Measurements from ENCODE around the gene MAGI1.
"Not testable (repeated sequence)": the region's sequence is repeated elsewhere in the genome, so short reads cannot be mapped to it uniquely, and the experiment has no call there.

MAGI1 gene

GRCh38 chr3:65653731-65654130, 385.0 kb downstream of the MAGI1 start:
- no peak for DNase-seq

- DNase-seq = no peak
Measured at GRCh38 chr3:65650247-65650646, 388.5 kb downstream of the MAGI1 start.

GRCh38 chr3:65647369-65647768, 391.3 kb downstream of the MAGI1 start:
- DNase-seq = no peak

GRCh38 chr3:65642883-65643282, 395.8 kb downstream of the MAGI1 start:
- DNase-seq = no peak

- no peak for DNase-seq
Measured at GRCh38 chr3:65641777-65642176, 396.9 kb downstream of the MAGI1 start.

GRCh38 chr3:65641045-65641444, 397.7 kb downstream of the MAGI1 start:
- no peak for DNase-seq

- DNase-seq = no peak
Measured at GRCh38 chr3:65639444-65639843, 399.3 kb downstream of the MAGI1 start.

- no peak for DNase-seq
Measured at GRCh38 chr3:65638301-65638700, 400.4 kb downstream of the MAGI1 start.

GRCh38 chr3:65636326-65636725, 402.4 kb downstream of the MAGI1 start:
- no peak for DNase-seq

- no peak for DNase-seq
Measured at GRCh38 chr3:65635657-65636056, 403.1 kb downstream of the MAGI1 start.

- DNase-seq = no peak
Measured at GRCh38 chr3:65633018-65633638, 405.6 kb downstream of the MAGI1 start.

GRCh38 chr3:65632414-65632813, 406.3 kb downstream of the MAGI1 start:
- no peak for DNase-seq

- DNase-seq = no peak
Measured at GRCh38 chr3:65628978-65629377, 409.7 kb downstream of the MAGI1 start.

GRCh38 chr3:65627062-65627461, 411.7 kb downstream of the MAGI1 start:
- DNase-seq = no peak

GRCh38 chr3:65625305-65625704, 413.4 kb downstream of the MAGI1 start:
- no peak for DNase-seq

- DNase-seq = no peak
Measured at GRCh38 chr3:65623362-65623761, 415.4 kb downstream of the MAGI1 start.

GRCh38 chr3:65619888-65620287, 418.8 kb downstream of the MAGI1 start:
- no peak for DNase-seq

- DNase-seq = no peak
Measured at GRCh38 chr3:65619451-65619881, 419.3 kb downstream of the MAGI1 start.

- DNase-seq = no peak
Measured at GRCh38 chr3:65618599-65618998, 420.1 kb downstream of the MAGI1 start.

- DNase-seq = no peak
Measured at GRCh38 chr3:65617787-65618186, 420.9 kb downstream of the MAGI1 start.

- DNase-seq = no peak
Measured at GRCh38 chr3:65617209-65617608, 421.5 kb downstream of the MAGI1 start.

GRCh38 chr3:65616563-65616962, 422.2 kb downstream of the MAGI1 start:
- DNase-seq = no peak

- DNase-seq = no peak
Measured at GRCh38 chr3:65615329-65615728, 423.4 kb downstream of the MAGI1 start.

- DNase-seq = no peak
Measured at GRCh38 chr3:65614585-65614984, 424.1 kb downstream of the MAGI1 start.

GRCh38 chr3:65607965-65608460, 430.7 kb downstream of the MAGI1 start:
- DNase-seq = not testable (repeated sequence)

Data from cortex of kidney (tissue), 1 donor.